Measurements from ENCODE around the gene SOX12.

Gene SOX12

GRCh38 chr20:363319-364078, 38.1 kb downstream of the SOX12 start:
- H3F3A ChIP-seq (ENCODE audit: insufficient read depth): no peaks in the 10 kb centered on the region
- no peak overlapping the region for H3K27ac ChIP-seq (ENCODE audit: low read depth, low read length)
- no peak overlapping the region for H3K9ac ChIP-seq (ENCODE audit: low read length)
- H3K9me2 ChIP-seq (replicated peaks; ENCODE audit: insufficient read depth, low read length): no peaks in the 10 kb centered on the region
- H3K4me3 ChIP-seq (ENCODE audit: insufficient read depth, low read length, poor library complexity, severe bottlenecking): no peak overlapping the region
- H3K27me3 ChIP-seq (ENCODE audit: low read length): no peaks in the 10 kb centered on the region
- no peak for TF ChIP-seq EZH2phosphoT487 (conservative IDR thresholded peaks at IDR 0.05; ENCODE audit: low read length)
- no peak for TF ChIP-seq CTCF (IDR thresholded peaks at IDR 0.05; ENCODE audit: insufficient read depth, low read length, poor library complexity, severe bottlenecking)
- no peaks in the 10 kb centered on the region for H3K79me2 ChIP-seq (ENCODE audit: insufficient read depth, low read length)
- no peak overlapping the region for H2AFZ ChIP-seq (ENCODE audit: low read depth, low read length, severe bottlenecking)
- H3K4me2 ChIP-seq (ENCODE audit: low read depth, low read length, poor library complexity, severe bottlenecking): no peak overlapping the region
- H3K36me3 ChIP-seq (ENCODE audit: low read length): no peaks in the 10 kb centered on the region
- H4K20me1 ChIP-seq (ENCODE audit: low read depth, low read length): no peaks in the 10 kb centered on the region
- H3K9me3 ChIP-seq (ENCODE audit: insufficient read depth, low read length): no peaks in the 10 kb centered on the region

- Histone ChIP-seq H3F3A (ENCODE audit: insufficient read depth) (no peaks in the 10 kb centered on the region), H3K27me3 (ENCODE audit: low read length) (no peaks in the 10 kb centered on the region), H2AFZ (ENCODE audit: low read depth, low read length, severe bottlenecking) (no peak overlapping the region), H4K20me1 (ENCODE audit: low read depth, low read length) (no peaks in the 10 kb centered on the region), H3K9ac (ENCODE audit: low read length) (no peak overlapping the region), H3K4me3 (ENCODE audit: insufficient read depth, low read length, poor library complexity, severe bottlenecking) (no peak overlapping the region), H3K4me2 (ENCODE audit: low read depth, low read length, poor library complexity, severe bottlenecking) (no peak overlapping the region), H3K79me2 (ENCODE audit: insufficient read depth, low read length) (no peaks in the 10 kb centered on the region), H3K36me3 (ENCODE audit: low read length) (no peaks in the 10 kb centered on the region), H3K9me2 (replicated peaks; ENCODE audit: insufficient read depth, low read length) (no peaks in the 10 kb centered on the region), H3K27ac (ENCODE audit: low read depth, low read length) (no peak overlapping the region), H3K9me3 (ENCODE audit: insufficient read depth, low read length) (no peaks in the 10 kb centered on the region)
- TF ChIP-seq CTCF (IDR thresholded peaks at IDR 0.05; ENCODE audit: insufficient read depth, low read length, poor library complexity, severe bottlenecking): no peak
- no peak for TF ChIP-seq EZH2phosphoT487 (conservative IDR thresholded peaks at IDR 0.05; ENCODE audit: low read length)
Measured at GRCh38 chr20:364905-365794, 39.8 kb downstream of the SOX12 start.

- H3K9ac ChIP-seq (ENCODE audit: low read length): no peak overlapping the region
Measured at GRCh38 chr20:366041-366718, 40.8 kb downstream of the SOX12 start.

More at GRCh38 chr20:366041-366718, 40.8 kb downstream of the SOX12 start:
- Histone ChIP-seq H3K9me3 (ENCODE audit: insufficient read depth, low read length) (no peaks in the 10 kb centered on the region), H3F3A (ENCODE audit: insufficient read depth) (no peaks in the 10 kb centered on the region), H3K79me2 (ENCODE audit: insufficient read depth, low read length) (no peaks in the 10 kb centered on the region), H3K9me2 (replicated peaks; ENCODE audit: insufficient read depth, low read length) (no peaks in the 10 kb centered on the region), H3K4me2 (ENCODE audit: low read depth, low read length, poor library complexity, severe bottlenecking) (no peak overlapping the region), H2AFZ (ENCODE audit: low read depth, low read length, severe bottlenecking) (no peak overlapping the region), H3K4me3 (ENCODE audit: insufficient read depth, low read length, poor library complexity, severe bottlenecking) (no peak overlapping the region), H3K36me3 (ENCODE audit: low read length) (no peaks in the 10 kb centered on the region), H3K27ac (ENCODE audit: low read depth, low read length) (no peak overlapping the region), H4K20me1 (ENCODE audit: low read depth, low read length) (no peaks in the 10 kb centered on the region), H3K27me3 (ENCODE audit: low read length) (no peaks in the 10 kb centered on the region)
- TF ChIP-seq EZH2phosphoT487 (conservative IDR thresholded peaks at IDR 0.05; ENCODE audit: low read length) (no peak), CTCF (IDR thresholded peaks at IDR 0.05; ENCODE audit: insufficient read depth, low read length, poor library complexity, severe bottlenecking) (no peak)
